ENCODE data around the gene ASTN2. TPM values are rescaled to one million over a fixed set of nuclear protein-coding genes. Genes with fewer than 3 reads are reported as not detected.

Gene ASTN2
- polyA plus RNA-seq, 1 donor from 2014 or later, result 6.8 TPM

GRCh38 chr9:116986015-116986414 lies 428.8 kb downstream of the ASTN2 start:
- no peak overlapping the region for H3K4me3 ChIP-seq (ENCODE audit: low read length)
- H3F3A ChIP-seq (ENCODE audit: insufficient read depth, low read length, poor library complexity, severe bottlenecking), result no peaks in the 10 kb centered on the region
- H4K20me1 ChIP-seq (ENCODE audit: insufficient read depth), result no peaks in the 10 kb centered on the region
- H3K9me2 ChIP-seq (ENCODE audit: insufficient read depth, low read length), result no peaks in the 10 kb centered on the region
- H3K36me3 ChIP-seq (ENCODE audit: insufficient read depth, low read length), result no peaks in the 10 kb centered on the region
- no peaks in the 10 kb centered on the region for H3K79me2 ChIP-seq (replicated peaks; ENCODE audit: insufficient read depth, low read length)
- no peak overlapping the region for H3K27ac ChIP-seq (ENCODE audit: low read length)
- no peak overlapping the region for H2AFZ ChIP-seq (ENCODE audit: low read depth, low read length)
- H3K9ac ChIP-seq (ENCODE audit: low read length), result no peak overlapping the region
- no peaks in the 10 kb centered on the region for H3K9me3 ChIP-seq (ENCODE audit: low read length)
- no peak overlapping the region for H3K4me2 ChIP-seq (ENCODE audit: low read length)
- no peaks in the 10 kb centered on the region for H3K27me3 ChIP-seq (ENCODE audit: insufficient read depth, low read depth, low read length)
- TF ChIP-seq EP300 (conservative IDR thresholded peaks at IDR 0.05; ENCODE audit: poor library complexity, severe bottlenecking) (no peak), RAD21 (conservative IDR thresholded peaks at IDR 0.05) (no peak), EZH2 (IDR thresholded peaks at IDR 0.05; ENCODE audit: borderline replicate concordance, insufficient read depth, low read length, poor library complexity, severe bottlenecking) (no peak), REST (IDR thresholded peaks at IDR 0.05; ENCODE audit: borderline replicate concordance) (no peak), TAF1 (IDR thresholded peaks at IDR 0.05; ENCODE audit: low read depth) (no peak), POLR2AphosphoS5 (IDR thresholded peaks at IDR 0.05) (no peak), SMC3 (conservative IDR thresholded peaks at IDR 0.05; ENCODE audit: poor library complexity) (no peak), CTCF (IDR thresholded peaks at IDR 0.05; ENCODE audit: poor library complexity, severe bottlenecking) (no peak), MXI1 (conservative IDR thresholded peaks at IDR 0.05; ENCODE audit: poor library complexity, severe bottlenecking) (no peak)

- H3K4me2 ChIP-seq (ENCODE audit: low read length), result no peak overlapping the region
- no peaks in the 10 kb centered on the region for H3K9me3 ChIP-seq (ENCODE audit: low read length)
- no peak overlapping the region for H3K27ac ChIP-seq (ENCODE audit: low read length)
- no peaks in the 10 kb centered on the region for H3K27me3 ChIP-seq (ENCODE audit: insufficient read depth, low read depth, low read length)
- no peak overlapping the region for H3K9ac ChIP-seq (ENCODE audit: low read length)
- H3K36me3 ChIP-seq (ENCODE audit: insufficient read depth, low read length), result no peaks in the 10 kb centered on the region
- no peak overlapping the region for H3K4me3 ChIP-seq (ENCODE audit: low read length)
- no peak for TF ChIP-seq CTCF (IDR thresholded peaks at IDR 0.05; ENCODE audit: poor library complexity, severe bottlenecking)
- TF ChIP-seq POLR2AphosphoS5 (IDR thresholded peaks at IDR 0.05), result peak; percentile 50
- TF ChIP-seq REST (IDR thresholded peaks at IDR 0.05; ENCODE audit: borderline replicate concordance), result peak; percentile 46
- H2AFZ ChIP-seq (ENCODE audit: low read depth, low read length), result no peak overlapping the region
- no peaks in the 10 kb centered on the region for H4K20me1 ChIP-seq (ENCODE audit: insufficient read depth)
- no peaks in the 10 kb centered on the region for H3F3A ChIP-seq (ENCODE audit: insufficient read depth, low read length, poor library complexity, severe bottlenecking)
- no peaks in the 10 kb centered on the region for H3K79me2 ChIP-seq (replicated peaks; ENCODE audit: insufficient read depth, low read length)
- H3K9me2 ChIP-seq (ENCODE audit: insufficient read depth, low read length), result no peaks in the 10 kb centered on the region
These were observed 429.3 kb downstream of the ASTN2 start for GRCh38 chr9:116985596-116985995.
